Loucy (cell line): ENCODE data around the gene PYGB.
"Not testable (repeated sequence)": the region's sequence is repeated elsewhere in the genome, so short reads cannot be mapped to it uniquely, and the experiment has no call there.

Source experiments
- H2AFZ ChIP-seq: fragments of 200-600 bp; sonication (generic); 2 replicates; pipeline ENCODE4 v1.6.0; 2016; ENCODE audit warnings: antibody characterized with exemption, mild to moderate bottlenecking, low read length, moderate library complexity
- H3F3A ChIP-seq: fragments of 200-600 bp; 2 replicates; pipeline ENCODE4 v1.6.0; 2016; ENCODE audit warnings: antibody characterized with exemption, low read depth, mild to moderate bottlenecking
- H3K27me3 ChIP-seq: fragments of 200-600 bp; sonication (generic); 2 replicates; pipeline ENCODE4 v1.6.1; 2014; ENCODE audit warnings: low read length, mild to moderate bottlenecking; ENCODE audit not compliant: insufficient read depth, poor library complexity, severe bottlenecking
- H3K36me3 ChIP-seq: fragments of 200-600 bp; sonication (generic); 2 replicates; pipeline ENCODE4 v1.6.1; 2016; ENCODE audit warnings: low read length; ENCODE audit not compliant: insufficient read depth
- H3K4me1 ChIP-seq: fragments of 200-600 bp; sonication (generic); 2 replicates; pipeline ENCODE4 v1.5.1; 2014; ENCODE audit warnings: low read length, mild to moderate bottlenecking; ENCODE audit not compliant: insufficient read depth, poor library complexity, severe bottlenecking
- H3K4me2 ChIP-seq: fragments of 200-600 bp; sonication (generic); 2 replicates; pipeline ENCODE4 v1.6.0; 2014; ENCODE audit warnings: antibody characterized with exemption, low read length, low read depth, mild to moderate bottlenecking; ENCODE audit not compliant: poor library complexity, severe bottlenecking
- H3K4me3 ChIP-seq: fragments of 200-600 bp; sonication (generic); 2 replicates; pipeline ENCODE4 v1.5.1; 2014; ENCODE audit warnings: low read length, mild to moderate bottlenecking, mixed read lengths; ENCODE audit not compliant: poor library complexity, severe bottlenecking
- H3K79me2 ChIP-seq: fragments of 200-600 bp; sonication (generic); 2 replicates; pipeline ENCODE4 v1.6.1; 2014; ENCODE audit warnings: low read length; ENCODE audit not compliant: insufficient read depth
- H3K9ac ChIP-seq: fragments of 200-600 bp; sonication (generic); 2 replicates; pipeline ENCODE4 v1.6.0; 2014; ENCODE audit warnings: mild to moderate bottlenecking, low read depth, low read length, moderate library complexity; ENCODE audit not compliant: poor library complexity, severe bottlenecking
- H3K9me2 ChIP-seq: fragments of 200-600 bp; sonication (generic); replicated peaks from 2 replicates; pipeline ENCODE4 v1.6.1; 2016; ENCODE audit warnings: low read depth, low read length, mixed read lengths
- H3K9me3 ChIP-seq: fragments of 200-600 bp; sonication (generic); 2 replicates; pipeline ENCODE4 v1.6.1; 2014; ENCODE audit warnings: mild to moderate bottlenecking, antibody characterized with exemption, low read length, low read depth; ENCODE audit not compliant: insufficient read depth
- H4K20me1 ChIP-seq: fragments of 200-600 bp; sonication (generic); 2 replicates; pipeline ENCODE4 v1.6.0; 2014; ENCODE audit warnings: antibody characterized with exemption, low read length, mild to moderate bottlenecking; ENCODE audit not compliant: insufficient read depth, poor library complexity, severe bottlenecking
- CTCF ChIP-seq: fragments of 200-600 bp; sonication (generic); conservative IDR thresholded peaks from 2 replicates; pipeline ENCODE4 v1.5.1; 2014; ENCODE audit warnings: mild to moderate bottlenecking, antibody characterized with exemption, low read length
- EZH2phosphoT487 ChIP-seq: fragments of 200-600 bp; IDR thresholded peaks from 2 replicates; pipeline ENCODE4 v1.6.1; 2018; ENCODE audit warnings: antibody characterized with exemption, mild to moderate bottlenecking, moderate library complexity, borderline replicate concordance

Gene PYGB

DNA sequence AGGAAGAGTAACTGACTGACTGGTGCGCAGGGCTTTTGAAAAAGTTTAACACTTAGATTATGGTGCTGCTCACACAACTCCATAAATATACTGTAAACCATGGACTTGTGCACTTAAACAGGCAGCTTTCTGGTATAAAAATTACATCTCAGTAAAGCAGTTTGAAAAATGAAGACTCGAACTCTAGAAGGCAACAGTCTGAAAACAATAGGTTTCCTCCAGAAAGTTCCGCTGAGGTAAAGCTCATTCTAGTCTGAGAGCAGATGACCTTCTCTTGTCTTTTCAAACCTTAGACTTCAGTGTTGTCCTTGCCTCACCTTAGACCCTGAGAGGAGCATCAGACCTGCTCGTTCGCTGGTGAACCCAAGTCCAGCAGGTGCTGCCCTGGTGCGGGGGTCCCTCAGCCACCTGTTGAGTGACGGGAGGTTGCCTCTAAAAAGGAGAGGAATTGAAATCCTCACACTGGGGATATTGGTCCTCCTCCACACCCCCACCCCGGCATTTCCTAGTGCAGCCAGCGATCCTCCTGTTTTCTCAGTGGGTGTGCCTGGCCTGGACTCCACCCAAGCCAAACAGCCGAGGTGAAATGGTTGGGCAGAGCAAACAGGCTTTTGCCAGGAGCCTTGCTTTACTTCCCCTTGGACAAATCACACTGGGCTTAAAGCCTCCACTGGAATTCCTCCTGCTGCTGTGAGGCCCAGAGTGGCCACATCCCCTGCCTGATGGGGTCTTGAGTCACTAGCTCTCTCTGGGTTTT is 14.7 kb upstream of the PYGB start:
- TF ChIP-seq CTCF (no peak), EZH2phosphoT487 (no peak)
- no peaks in the 10 kb centered on the region for H4K20me1 ChIP-seq
- H3K9ac ChIP-seq, result no peak overlapping the region
- H3F3A ChIP-seq, result no peaks in the 10 kb centered on the region
- no peaks in the 10 kb centered on the region for H3K4me1 ChIP-seq
- H3K4me2 ChIP-seq, result no peak overlapping the region
- H3K4me3 ChIP-seq, result no peak overlapping the region
- H3K36me3 ChIP-seq, result no peaks in the 10 kb centered on the region
- no peak overlapping the region for H2AFZ ChIP-seq
- H3K79me2 ChIP-seq, result no peaks in the 10 kb centered on the region
- no peaks in the 10 kb centered on the region for H3K9me3 ChIP-seq
- no peaks in the 10 kb centered on the region for H3K9me2 ChIP-seq
- no peaks in the 10 kb centered on the region for H3K27me3 ChIP-seq

- H3K4me3 ChIP-seq, H3F3A ChIP-seq, H4K20me1 ChIP-seq, H3K9me3 ChIP-seq, H3K4me2 ChIP-seq, H2AFZ ChIP-seq, H3K9ac ChIP-seq, H3K9me2 ChIP-seq, H3K4me1 ChIP-seq, H3K27me3 ChIP-seq, H3K79me2 ChIP-seq, H3K36me3 ChIP-seq: not testable (repeated sequence)
Observed at GRCh38 chr20:25234009-25234849, 13.7 kb upstream of the PYGB start.

DNA sequence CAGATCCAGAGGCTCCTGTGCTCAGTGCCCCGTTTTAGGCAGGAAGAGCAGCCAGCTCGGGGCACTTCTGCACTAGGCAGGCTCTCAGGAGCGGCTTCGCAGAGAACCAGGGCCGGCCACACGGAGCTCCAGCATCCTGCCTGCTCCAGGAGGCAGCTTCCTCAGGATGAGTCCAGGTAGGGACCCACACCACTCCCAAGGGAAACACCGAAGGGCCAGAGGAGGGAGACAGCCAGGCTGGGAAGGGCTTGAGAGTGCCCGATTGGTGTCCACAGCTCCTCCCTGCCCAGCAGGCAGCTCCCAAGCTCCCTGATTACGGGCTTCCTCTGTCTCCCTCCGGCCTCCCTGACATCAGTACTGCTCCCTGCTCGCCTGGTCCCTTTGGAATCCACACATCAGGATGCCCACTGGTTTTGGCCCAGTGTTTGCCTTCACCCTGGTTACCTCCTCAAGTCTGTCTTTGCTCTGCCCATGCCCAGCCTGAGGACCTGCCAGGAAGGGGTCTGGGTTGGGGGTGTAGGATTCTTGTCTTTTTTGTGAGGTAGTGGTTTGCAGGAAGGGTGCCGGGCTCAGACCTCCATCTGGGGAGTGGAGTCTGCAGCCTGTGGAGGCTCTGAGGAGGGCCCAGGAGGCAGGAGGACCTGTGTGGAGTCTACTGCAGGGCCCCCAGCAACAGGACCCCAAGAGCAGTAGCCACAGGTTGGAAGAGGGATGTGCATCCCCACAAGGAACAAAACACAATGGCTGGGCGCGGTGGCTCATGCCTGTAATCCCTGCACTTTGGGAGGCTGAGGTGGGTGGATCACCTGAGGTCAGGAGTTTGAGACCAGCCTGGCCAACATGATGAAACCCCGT is 11.2 kb upstream of the PYGB start:
- Histone ChIP-seq H3K36me3 (no peaks in the 10 kb centered on the region), H3K4me2 (no peak overlapping the region), H3K27me3 (no peaks in the 10 kb centered on the region), H3K9ac (no peak overlapping the region), H3K9me3 (no peaks in the 10 kb centered on the region), H3K4me1 (no peaks in the 10 kb centered on the region), H3F3A (no peaks in the 10 kb centered on the region), H3K4me3 (no peak overlapping the region), H3K9me2 (no peaks in the 10 kb centered on the region), H2AFZ (no peak overlapping the region), H3K79me2 (no peaks in the 10 kb centered on the region), H4K20me1 (no peaks in the 10 kb centered on the region)
- TF ChIP-seq EZH2phosphoT487 (no peak), CTCF (no peak)
